HL-60/S4 treated with retinoic acid at 250 ng/mL for 4 days and 3 days (cell line): ENCODE measurements around the gene PRKCA.

Experiments used
- in situ Hi-C: fragments of 300-500 bp; cut with MboI; formaldehyde crosslinking; loops from 2 replicates; pipeline ENCODE4 v1.7.0; 2022; ENCODE audit warnings: low sequenced_read_pairs

The PRKCA gene

GRCh38 chr17:66750781-66751543 is 448.5 kb downstream of the PRKCA start:
- in situ Hi-C loops: no loop called here

DNA sequence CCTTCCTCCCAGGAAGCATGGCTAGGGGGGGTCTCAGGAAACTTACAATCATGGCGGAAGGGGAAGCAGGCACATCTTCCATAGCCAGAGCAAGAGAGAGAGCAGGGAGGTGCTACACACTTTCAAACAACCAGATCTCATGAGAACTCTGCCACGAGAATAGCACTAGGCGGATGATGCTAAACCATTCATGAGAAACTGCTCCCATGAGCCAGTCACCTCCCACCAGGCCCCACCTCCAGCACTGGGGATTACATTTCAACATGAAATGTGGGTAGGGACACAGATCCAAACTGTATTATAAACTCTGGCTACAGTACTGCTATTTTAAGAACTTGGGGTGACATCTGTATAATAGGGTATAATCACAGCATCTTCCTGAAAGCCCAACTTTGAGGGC is 449.4 kb downstream of the PRKCA start:
- in situ Hi-C loops: no loop called here

DNA sequence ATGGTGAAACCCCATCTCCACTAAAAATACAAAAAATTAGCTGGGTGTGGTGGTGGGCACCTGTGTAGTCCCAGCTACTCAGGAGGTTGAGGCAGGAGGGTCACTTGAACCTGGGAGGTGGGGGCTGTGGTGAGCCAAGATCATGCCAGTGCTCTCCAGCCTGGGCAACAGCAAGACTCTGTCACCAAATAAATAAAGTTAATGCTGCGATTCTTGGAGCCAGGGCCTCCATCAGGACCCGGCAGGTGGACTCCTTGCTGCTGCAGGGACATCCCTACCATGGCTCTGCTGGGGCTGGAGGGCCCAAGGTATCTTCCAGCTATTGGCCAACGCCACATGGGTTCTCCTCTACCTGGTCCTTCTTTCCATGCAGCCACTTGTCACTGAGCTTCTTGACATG is 450.0 kb downstream of the PRKCA start:
- in situ Hi-C loops: no loop called here

- in situ Hi-C loops: no loop called here
Measured at GRCh38 chr17:66753126-66753920, 450.9 kb downstream of the PRKCA start.

- in situ Hi-C loops: no loop called here
Measured at GRCh38 chr17:66755101-66755943, 452.9 kb downstream of the PRKCA start.

DNA sequence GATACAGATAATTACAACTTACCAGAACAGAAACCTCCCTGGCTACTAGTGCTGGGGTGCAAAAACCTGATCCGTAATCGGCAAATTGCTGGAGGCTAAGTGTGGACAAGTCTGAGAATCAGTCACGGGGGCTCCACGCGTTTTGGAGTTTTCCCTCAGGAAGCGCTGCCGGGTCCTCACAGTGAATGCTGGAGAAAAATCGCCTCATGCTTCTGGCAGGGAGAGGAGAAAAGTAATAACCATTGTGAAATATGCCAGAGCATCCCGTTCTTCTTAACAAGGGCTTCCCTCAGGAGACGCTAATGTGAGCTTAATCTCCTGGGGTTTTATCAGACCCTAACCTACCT is 453.5 kb downstream of the PRKCA start:
- in situ Hi-C loops: no loop called here

- in situ Hi-C loops: no loop called here
Measured at GRCh38 chr17:66760324-66760723, 457.9 kb downstream of the PRKCA start.

DNA sequence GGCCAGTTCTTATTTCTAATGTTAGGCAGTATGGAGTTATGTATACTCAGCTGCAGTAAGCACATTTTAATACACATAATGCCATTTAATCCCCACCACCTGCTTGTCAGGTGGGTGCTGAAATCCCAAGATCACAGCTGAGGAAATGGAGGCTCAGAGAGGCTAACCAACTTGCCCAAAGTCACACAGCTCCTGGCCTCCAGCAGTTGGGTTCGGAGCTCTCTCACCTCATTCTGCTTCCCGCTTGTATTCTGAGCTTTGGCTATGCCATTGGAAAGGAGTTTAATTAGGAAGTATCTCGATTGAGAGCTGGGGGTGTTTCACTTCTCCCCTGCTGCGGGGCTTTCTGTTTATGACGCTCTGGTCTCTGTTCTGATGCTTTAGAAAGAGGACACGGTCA is 459.9 kb downstream of the PRKCA start:
- in situ Hi-C loops: no loop called here

DNA sequence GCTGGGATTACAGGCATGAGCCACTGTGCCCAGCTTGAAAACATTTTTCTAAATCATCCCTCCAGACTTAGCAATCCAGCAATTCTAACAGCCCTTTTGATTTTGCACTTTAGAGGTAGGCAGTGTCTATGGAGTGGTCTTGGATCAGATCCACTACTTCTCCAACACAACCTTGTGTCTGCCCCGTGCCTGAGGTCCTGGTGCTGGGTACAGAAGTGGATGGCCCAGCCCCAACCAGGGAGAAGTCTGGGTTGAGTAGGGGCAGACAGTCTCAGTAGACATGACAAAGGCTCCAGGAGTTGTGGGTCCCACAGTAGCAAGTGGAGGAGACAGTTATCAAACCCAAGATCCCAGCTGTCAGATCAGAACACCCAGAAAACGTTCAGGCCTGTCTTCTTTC is 460.6 kb downstream of the PRKCA start:
- in situ Hi-C loops: no loop called here

- in situ Hi-C loops: no loop called here
Measured at GRCh38 chr17:66764506-66764905, 462.1 kb downstream of the PRKCA start.

DNA sequence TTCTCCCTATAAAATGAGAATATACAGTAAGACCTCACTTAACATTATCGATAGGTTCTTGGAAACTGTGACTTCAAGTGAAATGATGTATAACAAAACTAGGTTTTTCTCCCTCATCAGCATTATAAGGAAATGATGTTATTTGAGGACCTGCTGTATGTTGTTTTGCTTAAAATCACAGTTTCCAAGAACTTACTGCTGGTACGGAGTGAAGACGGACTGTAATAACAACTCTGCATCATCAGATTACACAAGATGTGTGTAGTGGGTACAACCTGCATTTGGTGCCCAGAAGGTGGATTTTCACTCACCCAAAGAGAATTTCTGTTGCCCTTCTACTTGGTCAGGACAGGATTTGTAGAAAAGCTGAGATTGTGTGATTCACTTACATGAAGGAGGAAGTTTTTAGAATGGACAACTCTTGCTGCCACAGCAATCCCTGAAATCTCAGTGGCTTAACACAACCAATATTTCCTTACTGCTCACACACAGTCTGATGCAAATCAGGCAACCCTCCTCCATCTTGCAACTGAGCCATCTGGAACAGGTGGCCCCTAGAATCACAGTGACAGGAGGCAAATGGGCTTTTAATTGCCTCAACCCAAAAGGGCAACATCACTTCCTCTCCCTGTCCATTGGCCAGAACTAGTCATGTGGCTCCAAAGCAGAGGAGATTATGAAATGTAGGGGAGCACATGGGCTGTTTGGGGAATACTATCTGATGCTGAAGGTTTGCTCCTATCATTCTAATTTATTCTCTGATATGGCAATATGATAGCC is 464.9 kb downstream of the PRKCA start:
- in situ Hi-C loops: no loop called here

- in situ Hi-C loops: no loop called here
Measured at GRCh38 chr17:66769911-66770310, 467.5 kb downstream of the PRKCA start.

- in situ Hi-C loops: no loop called here
Measured at GRCh38 chr17:66772148-66772812, 469.9 kb downstream of the PRKCA start.

DNA sequence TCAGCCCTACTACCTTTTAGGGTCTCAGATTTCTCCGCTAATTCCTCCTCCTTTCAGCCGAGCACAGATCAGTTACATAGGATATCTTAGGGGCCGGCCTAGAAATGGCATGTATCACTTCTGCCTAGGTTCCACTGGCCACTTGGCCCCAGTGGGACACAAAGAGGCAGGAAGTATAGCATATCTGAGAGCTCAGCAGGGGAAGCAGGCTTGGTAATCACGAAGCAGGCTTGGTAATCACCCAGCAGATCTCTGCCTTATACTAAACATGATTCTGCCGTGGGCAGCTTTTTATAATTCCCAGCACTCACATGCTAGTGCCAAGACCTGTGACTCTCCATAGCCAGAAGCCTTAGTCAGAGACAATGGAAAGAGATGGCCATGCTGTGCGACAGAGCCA is 472.9 kb downstream of the PRKCA start:
- in situ Hi-C loops: no loop called here

- in situ Hi-C loops: no loop called here
Measured at GRCh38 chr17:66775881-66776400, 473.5 kb downstream of the PRKCA start.

DNA sequence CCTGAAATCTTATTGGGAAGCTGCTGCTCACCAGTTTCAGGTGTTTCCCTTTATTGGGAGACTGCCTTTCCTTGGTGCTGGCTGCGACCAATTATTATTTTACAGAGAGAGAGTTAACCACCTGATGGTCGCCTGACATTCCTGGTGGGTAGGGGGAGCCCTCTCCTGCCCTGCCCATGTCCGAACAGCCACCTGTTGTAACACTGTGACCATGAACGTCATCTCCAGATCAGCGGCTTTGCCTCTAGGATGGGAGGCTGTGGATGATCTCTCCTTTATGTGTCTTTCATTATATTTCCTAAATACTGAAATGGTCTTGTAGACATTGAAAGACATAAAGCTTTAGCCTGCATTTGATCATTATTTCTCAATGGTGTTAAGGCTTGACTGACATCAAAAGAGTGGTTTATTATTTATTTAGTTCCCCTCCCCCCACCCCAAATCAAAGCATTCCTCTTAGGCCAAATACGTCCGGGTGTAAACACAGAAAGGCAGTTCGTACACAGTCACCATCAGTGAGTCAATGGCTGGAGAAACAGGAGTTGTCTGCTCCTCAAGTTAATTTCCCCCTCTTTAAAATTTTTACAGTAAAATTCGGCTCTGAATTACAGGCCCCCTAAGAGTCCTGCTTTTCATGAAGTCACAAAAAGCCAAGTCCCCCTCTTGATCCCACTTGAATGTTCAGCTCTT is 474.7 kb downstream of the PRKCA start:
- in situ Hi-C loops: no loop called here

DNA sequence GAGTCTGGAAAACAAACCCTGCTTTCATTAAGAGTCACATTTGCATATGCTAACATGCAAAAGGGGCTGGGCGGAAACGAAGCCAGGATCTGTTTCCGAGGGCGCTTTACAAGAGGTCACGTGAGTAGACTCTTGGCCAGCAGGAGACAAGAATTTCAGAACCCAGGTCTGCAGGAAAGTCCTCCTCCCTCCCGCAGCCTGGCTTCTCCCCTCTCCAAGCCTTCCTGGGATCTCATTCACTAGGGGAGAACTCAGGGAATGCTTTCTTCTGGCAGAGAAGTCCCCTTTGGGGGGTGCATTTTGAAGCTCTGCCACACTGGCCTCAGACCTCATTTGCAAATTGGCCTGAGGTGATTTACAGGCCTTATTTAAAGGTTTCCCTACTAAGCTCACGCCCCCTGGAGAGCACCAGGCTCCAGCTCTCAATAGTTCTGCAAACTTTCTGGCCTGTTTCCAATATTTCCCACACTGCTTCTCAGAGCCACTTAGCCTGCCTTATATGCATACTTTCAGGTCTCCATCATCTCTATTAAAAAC is 475.3 kb downstream of the PRKCA start:
- in situ Hi-C loops: no loop called here

DNA sequence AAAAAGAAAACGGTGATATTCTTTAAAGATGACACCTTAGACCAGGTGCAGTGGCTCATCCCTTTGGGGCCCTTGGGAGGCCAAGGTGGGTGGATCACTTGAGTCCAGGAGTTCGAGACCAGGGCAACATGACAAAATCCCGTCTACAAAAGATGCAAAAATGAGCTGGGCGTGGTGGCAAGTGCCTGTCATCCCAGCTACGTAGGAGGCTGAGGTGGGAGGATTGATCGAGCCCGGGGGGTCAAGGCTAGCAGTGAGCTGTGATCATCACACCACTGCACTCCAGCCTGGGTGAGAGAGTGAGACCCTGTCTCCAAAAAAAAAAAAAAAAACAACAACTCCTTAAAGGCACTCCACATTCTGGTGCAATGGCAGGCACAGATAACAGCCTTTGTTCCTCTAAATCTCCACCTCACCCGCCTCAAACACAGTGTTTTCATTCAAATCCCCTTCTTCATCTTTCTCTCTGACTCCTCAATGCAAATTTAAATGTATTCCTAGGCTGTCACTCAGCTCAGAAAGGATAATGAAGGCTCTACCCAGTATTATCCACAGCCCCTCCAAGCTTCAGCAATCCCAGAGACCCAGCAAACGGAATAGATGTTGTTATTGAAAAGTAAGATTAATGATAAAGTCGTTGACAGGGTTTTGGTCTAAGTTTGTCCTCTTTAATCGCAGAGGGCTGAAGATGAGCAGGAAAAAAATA is 476.3 kb downstream of the PRKCA start:
- in situ Hi-C loops: no loop called here

DNA sequence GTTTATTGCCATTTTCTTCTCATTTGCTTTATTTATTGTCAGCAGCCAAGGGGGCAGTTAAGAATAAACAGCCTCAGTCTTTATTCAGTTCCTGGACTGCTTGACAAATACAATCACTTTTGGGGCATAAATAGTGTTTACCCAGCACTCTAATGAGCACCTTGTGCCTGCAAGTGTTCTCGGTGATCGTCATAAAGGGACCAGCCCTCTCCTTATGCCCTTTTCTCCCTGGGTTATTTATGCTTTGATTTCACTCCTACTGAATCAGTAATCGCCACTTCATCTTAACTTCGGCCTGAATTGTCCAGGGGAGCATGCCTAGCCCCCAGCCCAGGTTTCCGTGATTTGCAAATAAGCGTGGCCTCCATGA is 476.8 kb downstream of the PRKCA start:
- in situ Hi-C loops: no loop called here
